TTC549 (cell line): ENCODE results near the gene TEDC2.

ENCODE experiments used
- FAIRE-seq: peaks from 2 replicates; lab custom pipeline; 2012; peaks lifted over from hg19 to GRCh38; lab: Jason Lieb, UNC

Gene TEDC2

GRCh38 chr16:2466667-2467527 is 7.0 kb downstream of the TEDC2 start:
- no peak for FAIRE-seq

- no peak for FAIRE-seq
Measured at GRCh38 chr16:2467528-2468232, 7.8 kb downstream of the TEDC2 start.

- no peak for FAIRE-seq
Measured at GRCh38 chr16:2468233-2468724, 8.4 kb downstream of the TEDC2 start.

GRCh38 chr16:2468725-2469398 is 9.0 kb downstream of the TEDC2 start:
- no peak for FAIRE-seq

- no peak for FAIRE-seq
Measured at GRCh38 chr16:2469399-2470233, 9.7 kb downstream of the TEDC2 start.

GRCh38 chr16:2470234-2470601 is 10.3 kb downstream of the TEDC2 start:
- FAIRE-seq = no peak

GRCh38 chr16:2470603-2471015 is 10.7 kb downstream of the TEDC2 start:
- no peak for FAIRE-seq

- no peak for FAIRE-seq
Measured at GRCh38 chr16:2471016-2471652, 11.2 kb downstream of the TEDC2 start, which contains the start of gene NTN3. NTN3 (plus strand) TSS chr16:2471297; CDS start chr16:2471702, 405 bp downstream.

- FAIRE-seq = no peak
Measured at GRCh38 chr16:2471653-2472487, 12.0 kb downstream of the TEDC2 start.

- FAIRE-seq = no peak
Measured at GRCh38 chr16:2472488-2472864, 12.6 kb downstream of the TEDC2 start.

GRCh38 chr16:2472885-2473445 is 13.1 kb downstream of the TEDC2 start:
- FAIRE-seq = no peak

- FAIRE-seq = no peak
Measured at GRCh38 chr16:2473446-2473926, 13.6 kb downstream of the TEDC2 start.

- no peak for FAIRE-seq
Measured at GRCh38 chr16:2473999-2474876, 14.3 kb downstream of the TEDC2 start.

- FAIRE-seq = no peak
Measured at GRCh38 chr16:2474877-2475412, 15.0 kb downstream of the TEDC2 start, which contains the start of gene TBC1D24. TBC1D24 (plus strand) TSS chr16:2475127; CDS start chr16:2496149, 21,022 bp downstream.

- no peak for FAIRE-seq
Measured at GRCh38 chr16:2475413-2476344, 15.8 kb downstream of the TEDC2 start.

GRCh38 chr16:2476345-2476720 is 16.4 kb downstream of the TEDC2 start:
- no peak for FAIRE-seq

GRCh38 chr16:2476741-2477140 is 16.8 kb downstream of the TEDC2 start:
- no peak for FAIRE-seq
